Fibroblast of upper back skin (primary cell): ENCODE results near the gene EZH1.

Experiments
- DNase-seq: peaks from one replicate; pipeline ENCODE4 v3.0.0-alpha.2; 2013

The EZH1 gene

DNA sequence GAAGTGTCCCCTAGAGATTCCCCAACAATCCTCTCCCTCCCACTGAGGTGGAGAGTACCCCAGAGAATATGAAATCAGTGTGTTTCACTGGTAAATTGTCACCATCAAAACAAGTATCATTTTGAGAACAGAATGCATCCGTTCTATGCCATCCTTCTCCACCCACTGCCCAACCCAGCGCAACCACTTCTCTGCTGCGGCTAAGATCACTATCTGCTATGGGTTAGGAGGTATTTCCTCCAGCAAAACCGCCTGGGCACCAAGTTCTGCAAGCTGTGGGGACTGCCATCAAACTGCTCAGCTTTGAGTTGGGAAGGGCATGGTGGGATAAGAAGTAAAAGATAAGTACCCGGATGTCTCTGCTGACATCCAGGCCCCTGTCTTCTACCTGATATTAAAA is 38.1 kb downstream of the EZH1 start:
- no peak for DNase-seq

DNA sequence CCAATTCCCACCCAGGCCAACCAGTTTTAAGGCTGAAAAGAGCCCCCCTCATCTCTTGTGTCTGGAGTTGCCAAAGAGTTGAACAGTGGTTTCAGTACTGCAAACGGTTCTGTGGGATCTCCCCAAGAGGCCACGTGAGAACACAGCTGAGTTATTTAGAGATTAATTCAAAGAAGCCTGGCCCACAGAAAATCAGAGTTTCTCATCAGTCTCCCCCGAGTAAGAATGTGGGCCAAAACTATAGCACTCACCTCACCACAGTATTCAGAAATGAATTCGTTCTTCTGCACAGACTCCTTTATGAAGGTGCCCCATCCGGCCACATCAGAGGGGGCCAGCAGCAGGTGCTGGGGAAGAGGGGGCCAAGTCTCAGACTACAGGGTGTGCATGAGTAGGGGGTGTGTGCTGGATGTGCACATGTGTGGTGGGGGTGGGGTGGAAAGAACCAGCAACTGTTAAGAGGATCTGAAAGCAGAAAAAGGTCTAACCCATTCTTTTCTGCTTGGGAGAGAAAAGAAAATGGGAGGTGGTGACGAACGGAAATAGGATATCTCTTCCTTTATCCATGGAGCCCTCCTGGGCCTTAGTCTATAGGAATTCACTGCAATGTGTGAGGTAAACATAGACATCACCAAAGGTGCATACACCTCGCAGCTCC is 39.9 kb downstream of the EZH1 start:
- DNase-seq = no peak

DNA sequence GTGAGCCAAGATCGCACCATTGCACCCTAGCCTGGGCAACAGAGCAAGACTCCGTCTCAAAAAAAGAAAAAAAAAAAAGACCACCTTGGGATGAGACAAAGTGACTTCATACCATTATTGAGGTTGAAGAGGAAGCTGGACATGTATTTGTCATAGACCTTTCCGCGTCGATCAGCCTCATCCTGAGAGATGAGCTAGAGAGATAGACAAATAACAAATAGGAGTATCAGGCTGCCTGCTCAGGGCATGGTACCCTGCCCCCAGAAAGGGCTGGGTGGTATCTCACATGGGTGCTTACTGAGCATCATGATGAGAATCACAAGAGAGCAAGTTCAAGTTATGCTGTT is 40.4 kb downstream of the EZH1 start:
- no peak for DNase-seq

DNA sequence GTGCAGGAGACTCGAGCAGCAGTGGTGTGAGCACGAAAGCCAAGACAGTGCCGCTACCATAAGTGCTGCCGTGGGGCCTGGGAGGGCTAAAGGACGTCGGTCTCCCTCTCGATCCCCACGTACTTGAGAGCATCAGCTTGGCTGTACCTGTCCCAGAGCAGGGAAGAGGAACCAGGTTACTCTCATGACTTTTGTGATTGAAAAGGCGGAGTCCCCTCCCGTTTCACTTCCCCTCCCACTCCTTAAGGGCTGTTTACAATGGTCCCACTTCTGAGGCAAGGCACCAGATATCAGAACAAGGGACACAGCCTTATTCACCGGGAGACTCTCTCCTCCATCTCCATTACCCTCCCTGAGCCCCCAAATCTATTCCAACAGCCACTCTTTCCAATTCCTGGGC is 42.4 kb downstream of the EZH1 start:
- DNase-seq = no peak

DNA sequence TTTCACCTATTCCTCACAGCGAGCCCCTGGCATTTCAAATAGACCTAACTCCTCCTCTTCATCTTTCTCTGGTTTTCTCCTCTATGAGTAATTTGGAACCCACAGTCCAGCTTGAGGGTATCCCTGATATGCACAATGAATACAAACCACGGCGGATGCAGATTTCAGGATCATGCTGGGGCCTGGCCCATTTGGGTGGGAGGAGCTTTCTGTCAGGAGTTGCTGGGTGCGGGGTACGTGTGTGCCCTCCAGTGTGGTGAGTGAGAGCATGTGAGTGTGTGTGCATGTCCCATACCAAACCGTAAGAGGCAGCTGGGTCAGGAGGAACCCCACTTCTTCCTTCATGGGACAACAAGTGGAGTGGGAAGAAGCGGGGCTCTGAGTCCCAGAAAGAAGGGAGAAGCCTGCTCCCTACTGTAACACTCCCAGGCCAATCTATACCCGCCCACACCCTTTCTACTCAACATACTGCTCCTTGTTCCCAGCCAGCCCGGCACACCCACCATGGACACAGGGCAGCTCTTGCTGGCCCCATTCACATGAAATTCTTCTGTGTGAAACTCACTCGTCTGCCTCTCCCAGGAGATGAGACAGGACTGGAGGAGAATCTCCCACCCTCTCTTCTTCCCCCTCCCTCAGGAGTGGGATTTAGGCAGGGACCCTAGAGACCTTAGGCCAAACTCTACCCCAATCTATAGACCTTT is 44.1 kb downstream of the EZH1 start:
- no peak for DNase-seq

DNA sequence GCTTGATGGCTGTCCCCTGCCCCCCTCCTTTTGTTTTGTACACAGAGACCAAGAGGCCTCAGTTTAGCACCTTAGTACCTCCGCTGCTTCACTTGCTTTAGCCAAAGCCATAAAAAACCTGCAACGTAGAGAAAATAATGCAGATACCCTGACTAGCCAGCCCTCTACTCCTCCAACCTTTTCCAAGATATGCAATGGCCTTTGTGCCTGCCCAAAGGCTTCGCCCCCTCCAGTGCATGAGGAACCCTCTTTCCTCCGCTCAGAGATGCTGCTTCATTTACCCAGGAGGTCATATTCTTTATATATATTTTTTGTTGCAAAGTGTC is 45.5 kb downstream of the EZH1 start:
- DNase-seq = no peak

DNA sequence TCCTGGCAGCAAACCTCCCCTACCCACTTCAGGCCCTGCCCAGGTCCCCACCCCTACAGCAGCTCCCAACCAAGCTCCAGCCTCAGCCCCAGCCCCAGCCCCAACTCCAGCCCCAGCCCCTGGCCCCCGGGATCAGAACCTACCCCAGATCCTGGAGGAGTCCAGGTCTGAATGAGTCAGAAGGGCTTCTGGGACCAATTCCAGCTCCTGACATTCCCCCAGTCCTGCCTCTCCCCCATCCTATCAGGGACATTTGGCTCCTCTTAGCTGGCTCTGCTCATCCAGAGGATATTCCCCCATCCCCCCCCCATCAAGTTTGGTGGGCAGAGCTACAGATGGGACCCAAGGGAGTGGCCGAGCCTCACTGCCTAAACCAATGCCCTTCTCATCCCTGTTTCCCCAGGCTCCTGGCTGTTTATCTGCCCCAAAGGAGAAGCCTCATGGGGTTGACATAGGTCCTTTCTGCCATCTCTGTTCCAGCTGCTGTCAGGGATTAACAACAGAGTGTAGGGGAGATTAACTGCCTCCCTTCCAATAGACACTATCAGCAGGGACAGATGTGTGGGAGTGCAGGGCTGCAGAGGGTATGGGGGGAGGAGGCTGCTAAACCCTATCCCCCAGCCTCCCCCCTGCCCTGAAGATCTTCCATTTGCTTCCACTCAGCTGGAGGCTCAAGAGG is 46.0 kb downstream of the EZH1 start:
- peak; percentile 91 for DNase-seq

DNA sequence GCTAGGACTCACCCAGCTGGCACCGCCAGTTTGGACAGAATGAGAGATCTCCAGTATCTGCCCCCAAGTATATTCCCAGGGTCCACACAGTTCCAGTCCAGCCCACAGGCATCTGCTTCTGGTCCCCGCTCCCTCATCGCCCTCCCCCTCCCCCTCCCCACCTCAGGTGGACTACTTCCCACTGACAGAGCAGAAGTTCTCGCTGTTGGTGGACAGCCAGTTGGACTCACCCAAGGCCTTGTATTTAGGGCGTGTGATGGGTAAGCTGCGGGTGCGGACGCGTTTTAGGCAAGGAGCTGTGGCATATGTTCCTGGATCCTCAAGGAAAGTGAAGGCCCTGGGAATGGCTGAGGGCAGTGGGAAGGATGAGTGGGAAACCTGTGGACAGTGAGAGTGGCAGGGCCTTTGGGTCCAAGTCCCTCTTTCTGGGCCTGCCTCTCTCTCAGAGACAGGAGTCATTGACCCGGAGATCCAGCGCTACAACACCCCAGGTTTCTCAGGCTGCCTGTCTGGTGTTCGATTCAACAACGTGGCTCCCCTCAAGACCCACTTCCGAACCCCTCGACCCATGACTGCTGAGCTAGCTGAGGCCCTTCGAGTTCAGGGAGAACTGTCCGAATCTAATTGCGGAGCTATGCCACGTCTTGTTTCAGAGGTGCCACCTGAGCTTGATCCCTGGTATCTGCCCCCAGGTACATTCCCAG is 47.6 kb downstream of the EZH1 start:
- DNase-seq = no peak

DNA sequence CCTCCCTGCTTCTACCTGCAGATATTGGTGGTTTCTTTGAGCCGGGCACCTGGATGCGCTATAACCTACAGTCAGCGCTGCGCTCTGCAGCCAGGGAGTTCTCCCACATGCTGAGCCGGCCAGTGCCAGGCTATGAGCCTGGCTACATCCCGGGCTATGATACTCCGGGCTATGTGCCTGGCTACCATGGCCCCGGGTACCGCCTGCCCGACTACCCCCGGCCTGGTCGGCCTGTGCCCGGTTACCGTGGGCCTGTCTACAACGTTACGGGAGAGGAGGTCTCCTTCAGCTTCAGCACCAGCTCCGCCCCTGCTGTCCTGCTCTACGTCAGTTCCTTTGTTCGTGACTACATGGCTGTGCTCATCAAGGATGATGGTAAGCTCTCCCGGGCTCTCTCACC is 49.3 kb downstream of the EZH1 start:
- DNase-seq = no peak

DNA sequence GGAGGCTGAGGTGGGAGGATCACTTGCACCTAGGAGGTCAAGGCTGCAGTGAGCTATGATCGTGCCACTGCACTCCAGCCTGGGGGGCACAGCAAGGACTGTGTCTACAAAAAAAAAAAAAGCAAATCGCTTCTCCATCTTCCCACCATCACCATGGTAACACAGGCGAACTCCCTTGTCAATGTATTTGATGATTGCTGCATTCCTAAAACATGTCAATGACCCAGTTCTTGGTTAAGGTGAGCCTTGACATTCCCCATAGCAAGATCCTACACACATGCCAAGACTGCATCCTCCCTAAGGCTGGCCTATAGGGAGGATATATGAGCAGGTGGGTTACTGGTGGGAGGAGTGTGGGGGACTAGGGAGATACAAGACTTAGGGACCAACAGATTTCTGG is 50.3 kb downstream of the EZH1 start:
- DNase-seq = no peak

DNA sequence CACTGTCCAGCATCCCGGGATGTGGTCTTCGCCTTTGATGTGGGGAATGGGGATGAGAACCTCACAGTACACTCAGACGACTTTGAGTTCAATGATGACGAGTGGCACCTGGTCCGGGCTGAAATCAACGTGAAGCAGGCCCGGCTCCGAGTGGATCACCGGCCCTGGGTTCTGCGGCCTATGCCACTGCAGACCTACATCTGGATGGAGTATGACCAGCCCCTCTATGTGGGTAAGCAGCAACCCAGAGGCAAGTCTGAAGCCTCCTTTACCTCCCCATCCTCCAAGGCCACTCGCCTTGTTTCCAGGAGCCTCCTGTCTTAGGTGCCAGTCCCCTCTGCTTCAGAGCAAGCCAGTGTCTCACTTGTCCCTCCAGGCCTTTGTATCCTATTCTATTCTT is 52.4 kb downstream of the EZH1 start:
- no peak for DNase-seq

DNA sequence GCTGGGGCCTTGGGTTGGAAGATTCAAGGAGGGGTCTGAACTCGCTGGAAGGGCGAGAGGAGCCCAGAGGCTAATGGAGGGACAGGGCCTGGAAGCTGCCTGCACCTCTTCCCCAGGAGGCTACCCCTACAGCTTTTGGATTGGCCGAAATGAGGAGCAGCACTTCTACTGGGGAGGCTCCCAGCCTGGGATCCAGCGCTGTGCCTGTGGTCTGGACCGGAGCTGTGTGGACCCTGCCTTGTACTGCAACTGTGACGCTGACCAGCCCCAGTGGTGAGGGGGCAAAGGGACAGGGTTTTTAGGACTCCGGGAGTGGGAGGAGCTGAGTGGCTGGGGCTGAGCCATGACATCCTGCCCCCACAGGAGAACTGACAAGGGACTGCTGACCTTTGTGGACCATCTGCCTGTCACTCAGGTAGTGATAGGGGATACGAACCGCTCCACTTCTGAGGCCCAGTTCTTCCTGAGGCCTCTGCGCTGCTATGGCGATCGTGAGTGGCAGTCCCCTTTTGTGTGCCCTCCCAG is 53.8 kb downstream of the EZH1 start:
- DNase-seq = no peak

DNA sequence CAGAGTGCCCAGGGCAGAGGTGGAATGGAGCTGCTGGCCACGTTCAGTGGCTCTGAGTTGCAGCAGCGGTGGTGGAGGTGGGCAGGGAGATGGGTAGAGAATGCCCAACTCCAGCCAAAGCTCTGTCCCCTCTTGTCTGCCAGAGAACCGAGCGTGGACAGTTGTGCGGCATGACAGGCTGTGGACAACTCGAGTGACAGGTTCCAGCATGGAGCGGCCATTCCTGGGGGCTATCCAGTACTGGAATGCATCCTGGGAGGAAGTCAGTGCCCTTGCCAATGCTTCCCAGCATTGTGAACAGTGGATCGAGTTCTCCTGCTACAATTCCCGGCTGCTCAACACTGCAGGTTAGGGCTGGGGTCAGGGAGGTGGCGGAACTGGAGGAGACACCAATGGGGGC is 54.2 kb downstream of the EZH1 start:
- DNase-seq = no peak

DNA sequence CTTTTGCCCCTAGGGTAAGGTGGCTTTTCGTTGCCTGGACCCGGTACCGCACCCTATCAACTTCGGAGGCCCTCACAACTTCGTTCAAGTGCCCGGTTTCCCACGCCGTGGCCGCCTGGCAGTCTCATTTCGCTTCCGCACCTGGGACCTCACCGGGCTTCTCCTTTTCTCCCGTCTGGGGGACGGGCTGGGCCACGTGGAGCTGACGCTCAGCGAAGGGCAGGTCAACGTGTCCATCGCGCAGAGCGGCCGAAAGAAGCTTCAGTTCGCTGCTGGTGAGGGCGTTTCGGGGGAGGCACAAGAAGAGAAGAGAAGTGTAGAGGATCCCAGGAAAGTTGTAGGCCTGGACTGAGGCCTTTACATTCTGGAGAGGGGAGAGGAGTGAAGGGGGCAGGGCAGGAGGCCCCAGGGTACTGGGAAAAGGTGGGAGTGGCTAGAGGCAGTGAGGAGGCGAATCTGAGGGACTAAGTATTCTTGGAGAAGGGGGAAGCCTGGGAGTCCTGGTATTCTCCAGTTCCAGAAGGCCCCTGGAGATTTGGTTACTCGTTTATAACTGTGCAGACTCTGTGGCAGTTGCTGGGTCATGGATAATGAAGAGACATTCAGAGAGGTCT is 57.0 kb downstream of the EZH1 start:
- no peak for DNase-seq

DNA sequence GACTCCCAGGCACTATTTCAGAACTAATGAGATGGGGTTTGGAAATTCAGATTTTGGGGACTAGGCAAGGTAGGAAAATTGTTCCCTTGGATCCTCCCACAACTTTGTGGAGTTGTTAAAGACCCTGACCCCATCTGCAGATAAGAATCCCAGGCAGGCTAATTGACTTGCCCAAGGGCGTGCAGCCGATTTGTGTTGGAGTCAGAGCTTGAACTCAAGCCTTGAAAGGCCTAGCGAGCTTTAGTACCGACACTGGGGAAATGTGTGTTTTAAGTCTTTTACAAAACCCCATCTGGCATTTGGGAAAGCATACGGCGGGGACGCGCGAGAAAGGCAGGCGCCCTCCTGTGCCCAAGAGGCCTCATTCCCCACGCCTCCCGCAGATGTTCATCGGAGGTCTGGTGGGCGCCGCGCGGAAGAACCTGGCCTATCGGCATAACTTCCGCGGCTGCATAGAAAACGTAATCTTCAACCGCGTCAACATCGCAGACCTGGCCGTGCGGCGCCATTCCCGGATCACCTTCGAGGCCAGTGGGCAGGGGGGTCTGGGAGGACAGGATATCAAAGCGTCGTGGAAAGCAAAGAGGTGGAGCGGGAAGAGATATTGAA is 58.2 kb downstream of the EZH1 start:
- DNase-seq = no peak

DNA sequence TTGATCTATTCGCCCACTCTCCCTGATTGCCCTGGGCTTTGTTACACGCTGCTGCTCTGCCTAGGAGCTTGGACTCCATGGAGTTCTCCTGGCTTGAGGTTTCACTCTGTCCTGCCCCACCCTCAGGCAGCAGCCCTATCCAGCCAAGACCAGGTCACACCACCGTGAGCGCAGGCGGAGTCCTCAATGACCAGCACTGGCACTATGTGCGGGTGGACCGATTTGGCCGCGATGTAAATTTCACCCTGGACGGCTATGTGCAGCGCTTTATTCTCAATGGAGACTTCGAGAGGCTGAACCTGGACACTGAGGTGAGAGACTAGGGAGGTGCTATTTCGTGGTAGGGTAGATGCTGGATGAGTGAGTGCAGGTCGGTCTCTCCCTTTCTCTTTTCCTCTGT is 59.0 kb downstream of the EZH1 start:
- DNase-seq = no peak

DNA sequence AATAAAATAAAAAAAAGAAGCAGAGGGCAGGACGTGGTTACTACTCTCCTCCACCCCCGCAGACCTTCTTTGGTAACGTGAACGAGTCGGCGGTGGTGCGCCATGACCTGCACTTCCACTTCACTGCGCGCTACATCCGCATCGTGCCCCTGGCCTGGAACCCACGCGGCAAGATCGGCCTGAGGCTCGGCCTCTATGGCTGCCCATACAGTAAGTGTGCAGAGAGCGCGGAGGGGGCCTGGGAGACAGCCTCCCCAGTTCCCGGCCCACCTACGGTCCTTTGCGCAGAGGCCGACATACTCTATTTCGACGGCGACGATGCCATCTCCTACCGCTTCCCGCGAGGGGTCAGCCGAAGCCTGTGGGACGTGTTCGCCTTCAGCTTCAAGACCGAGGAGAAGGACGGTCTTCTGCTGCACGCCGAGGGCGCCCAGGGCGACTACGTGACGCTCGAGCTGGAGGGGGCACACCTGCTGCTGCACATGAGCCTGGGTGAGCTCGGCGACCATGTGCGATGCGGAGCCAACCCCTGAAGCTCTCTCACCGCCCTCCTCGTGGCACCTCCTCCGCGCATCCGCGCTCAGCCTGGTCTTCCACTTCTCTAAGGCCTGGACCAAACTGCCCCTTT is 59.8 kb downstream of the EZH1 start:
- no peak for DNase-seq

DNA sequence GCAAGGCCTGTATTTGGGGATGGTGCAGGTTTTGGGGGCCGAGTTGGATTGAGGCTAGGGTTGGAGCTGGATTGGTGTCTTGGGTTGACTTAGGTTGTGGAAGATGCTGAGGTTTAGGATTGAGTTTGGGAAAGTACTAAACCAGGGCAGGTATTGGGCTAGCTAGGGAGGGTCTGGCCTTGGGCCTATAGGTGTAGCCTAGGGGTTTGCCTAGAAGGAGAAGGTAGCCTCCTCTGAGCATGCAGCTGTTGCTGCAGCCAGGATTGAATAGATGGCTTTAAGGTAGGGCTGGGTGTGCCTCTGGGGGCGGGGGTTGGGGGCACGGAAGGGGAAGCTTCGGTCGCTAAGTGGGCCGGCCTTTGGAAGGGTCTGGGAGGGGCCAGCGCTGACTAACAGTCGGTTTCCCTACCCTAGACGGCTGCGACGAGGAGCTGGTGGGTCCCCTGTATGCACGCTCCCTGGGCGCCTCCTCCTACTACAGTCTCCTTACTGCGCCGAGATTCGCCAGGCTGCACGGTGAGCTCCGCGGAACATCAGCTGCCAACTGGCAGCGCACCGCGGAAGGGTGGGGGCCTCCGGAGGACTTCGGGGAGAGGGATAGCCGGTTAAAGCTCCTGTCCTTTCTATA is 61.3 kb downstream of the EZH1 start:
- peak; percentile 34 for DNase-seq

DNA sequence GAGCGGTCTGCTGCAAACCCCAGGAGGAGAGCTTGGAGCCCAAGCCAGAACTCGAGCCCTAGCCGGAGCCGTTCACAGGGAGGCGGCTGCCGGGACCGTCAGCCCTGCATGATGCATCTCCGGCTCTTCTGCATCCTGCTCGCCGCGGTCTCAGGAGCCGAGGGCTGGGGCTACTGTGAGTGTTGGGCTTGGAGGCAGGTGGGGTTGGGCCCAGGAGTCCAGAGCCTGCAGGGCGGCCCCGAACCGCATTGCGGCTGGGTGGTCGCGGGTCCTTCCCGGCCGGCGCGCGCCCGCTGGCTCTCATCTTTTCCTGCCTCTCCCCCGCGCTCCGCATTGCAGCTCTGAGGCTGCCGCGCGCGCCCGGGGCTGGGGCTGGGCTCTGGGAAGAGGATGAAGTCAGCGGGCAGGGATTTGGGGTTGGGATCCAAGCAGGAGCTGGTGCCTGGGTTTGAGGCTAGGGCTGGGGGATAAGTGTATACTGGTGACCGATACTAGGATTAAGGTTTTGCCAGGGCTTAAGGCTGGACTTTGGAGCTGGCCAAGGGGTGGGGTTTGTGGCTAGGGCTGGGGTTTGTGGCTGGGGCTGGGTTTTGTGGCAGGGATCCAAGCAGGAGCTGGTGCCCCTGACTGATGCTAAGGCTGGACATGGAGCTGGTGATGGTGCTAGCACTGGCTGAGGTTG is 62.0 kb downstream of the EZH1 start:
- DNase-seq = peak; percentile 41

DNA sequence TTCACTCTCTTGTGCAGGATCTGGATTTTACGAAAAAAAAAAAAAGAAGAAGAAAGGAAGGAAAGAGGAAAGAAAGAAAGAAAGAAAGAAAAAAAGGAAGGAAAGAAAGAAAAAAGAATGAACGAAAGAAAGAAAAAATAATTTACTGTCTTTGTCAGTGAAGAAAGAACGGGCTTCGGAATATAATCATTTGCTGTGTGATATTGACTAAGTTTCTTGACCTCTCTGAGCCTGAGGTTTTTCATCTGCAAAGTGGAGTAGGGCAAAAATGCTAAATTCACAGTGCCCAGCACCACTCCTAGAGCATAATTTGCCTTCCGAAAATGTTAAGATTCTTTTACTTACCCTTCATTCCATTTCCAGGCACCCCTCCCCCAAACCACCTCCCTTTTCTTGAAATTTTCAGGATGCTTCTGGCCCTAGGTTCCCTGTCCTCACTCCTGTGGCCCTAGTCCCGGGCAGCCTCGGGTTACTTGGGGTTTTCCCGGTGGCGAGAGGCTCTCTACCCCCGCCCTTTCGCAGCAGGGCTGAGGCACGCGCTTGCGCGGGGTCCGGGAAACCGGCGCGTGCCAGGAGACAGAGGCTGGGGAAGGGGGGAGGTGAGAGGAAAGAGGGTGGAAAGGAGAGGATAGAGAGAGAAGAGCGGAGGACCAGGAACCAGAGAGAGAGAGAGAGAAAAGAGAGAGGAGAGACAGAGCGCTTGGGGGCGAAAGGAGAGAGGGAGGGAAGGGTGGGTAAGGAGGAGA is 62.7 kb downstream of the EZH1 start, which contains the start of gene CNTNAP1:
CNTNAP1 (plus strand) TSS at position 556 of the 746 bp plus-strand sequence. CDS start 299 bp downstream, outside the sequence.
- DNase-seq = peak; percentile 80
